ENCODE results near the gene SINHCAF.

The SINHCAF gene

DNA sequence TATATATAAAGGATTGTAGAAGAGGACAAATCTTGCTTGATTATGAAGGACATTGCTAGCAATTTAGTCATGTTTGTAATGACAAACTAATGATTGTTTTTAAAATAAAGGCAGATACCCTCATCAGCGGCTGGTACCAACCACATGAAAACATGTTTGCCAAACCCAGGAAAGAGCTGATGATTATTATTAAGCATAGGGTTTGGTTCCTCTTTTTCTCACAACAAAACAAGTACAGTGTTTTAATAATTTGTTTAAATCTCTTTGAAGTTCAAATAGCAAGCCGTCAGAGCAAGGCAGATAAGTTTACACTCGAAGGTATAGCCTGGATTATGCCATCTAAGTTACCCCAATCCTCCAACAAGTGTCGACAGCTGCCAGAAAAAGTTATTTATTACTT lies 5.3 kb upstream of the SINHCAF start:
- DNase-seq, result no peak

DNA sequence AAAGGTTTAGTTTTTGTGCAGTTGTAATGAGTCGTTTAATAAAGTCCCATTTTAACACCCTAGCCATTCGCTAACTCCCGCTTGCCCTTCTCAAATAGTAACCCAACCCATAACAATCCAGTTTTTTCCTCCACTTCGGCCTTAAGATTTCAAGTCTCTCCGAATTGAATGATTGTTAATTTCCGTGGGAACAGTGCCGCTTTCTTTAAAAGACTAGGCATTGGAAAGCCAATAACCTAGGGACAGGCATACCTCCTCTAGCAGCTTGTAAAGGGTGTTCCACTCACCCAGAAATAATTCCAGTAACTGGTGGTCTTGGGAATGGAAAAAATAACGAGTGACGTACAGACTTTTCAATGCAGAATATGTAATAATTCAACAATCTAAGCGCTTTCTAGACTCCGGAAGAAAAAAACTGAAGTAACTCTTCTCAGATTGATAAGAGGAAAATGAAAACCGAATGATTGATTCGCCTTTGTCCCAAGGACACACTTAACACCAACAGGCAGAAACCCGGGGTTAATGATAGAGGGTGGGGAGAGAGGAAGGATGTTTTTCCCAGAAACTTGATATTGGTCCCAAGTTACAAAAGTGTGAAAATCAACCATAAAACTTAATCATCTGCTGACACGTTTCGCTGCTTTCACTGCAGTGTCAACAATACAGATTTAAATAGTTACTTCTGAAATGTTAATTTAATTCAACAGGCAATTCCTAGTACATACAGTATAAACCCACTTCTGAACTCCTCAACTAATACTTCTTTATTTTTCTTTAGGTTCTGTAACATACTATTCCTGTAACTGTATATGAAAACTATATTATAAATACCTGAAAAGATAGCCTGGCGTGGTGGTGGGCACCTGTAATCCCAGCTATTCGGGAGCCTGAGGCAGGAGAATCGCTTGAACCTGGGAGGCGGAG lies 1.0 kb upstream of the SINHCAF start:
- DNase-seq, result no peak

DNA sequence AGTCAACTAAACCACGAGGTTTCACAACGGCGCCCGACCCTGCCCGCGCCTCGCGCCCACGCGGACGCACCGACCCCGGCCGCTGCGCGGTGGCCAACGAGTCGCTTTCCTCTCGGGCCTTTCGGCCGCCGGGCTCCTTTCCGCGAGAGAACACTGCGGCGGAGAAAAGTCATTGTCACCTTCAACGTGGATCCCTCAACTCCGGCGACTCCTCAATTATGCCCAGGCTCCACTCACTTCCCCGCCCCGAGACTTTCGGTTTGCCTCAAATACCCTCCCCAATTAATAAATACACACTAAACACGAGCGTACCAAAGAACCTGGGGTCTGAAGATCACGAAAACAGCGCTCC lies 450 bp downstream of the SINHCAF start:
- DNase-seq, result no peak

DNA sequence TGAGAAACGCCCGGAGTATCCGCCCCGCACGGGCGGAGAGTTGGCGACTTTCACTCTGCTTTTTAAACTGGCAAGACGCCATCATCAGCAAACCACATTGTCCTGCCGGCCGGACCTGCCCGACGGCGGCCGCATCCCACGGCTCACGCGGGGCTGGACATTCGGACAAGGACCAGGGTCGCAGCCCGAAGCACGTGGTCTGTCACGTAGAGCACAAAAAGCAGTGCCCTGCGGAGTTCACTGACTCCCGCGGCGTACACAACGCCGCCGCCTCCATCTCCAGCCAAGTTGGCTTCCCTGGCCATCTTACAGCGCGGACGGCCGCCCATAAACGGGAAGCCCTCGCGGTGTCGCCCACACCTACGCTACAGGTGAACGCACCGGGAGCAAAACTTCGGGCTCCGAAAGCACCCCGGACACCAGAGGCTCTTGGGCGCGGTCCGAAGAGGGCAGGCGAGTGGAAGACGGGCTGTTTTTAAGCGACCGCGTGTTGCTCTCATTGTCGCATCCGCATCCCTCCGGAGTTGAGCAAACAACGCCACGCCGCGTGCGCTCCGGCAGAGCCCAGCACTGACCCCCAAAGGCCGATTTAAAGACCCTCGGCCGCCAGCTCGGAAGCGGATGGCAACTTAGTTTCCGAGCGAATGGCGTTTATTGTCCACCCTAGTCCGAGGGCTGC lies 966 bp downstream of the SINHCAF start:
- peak in 1 of 2 experiments; percentile 44 for DNase-seq

DNA sequence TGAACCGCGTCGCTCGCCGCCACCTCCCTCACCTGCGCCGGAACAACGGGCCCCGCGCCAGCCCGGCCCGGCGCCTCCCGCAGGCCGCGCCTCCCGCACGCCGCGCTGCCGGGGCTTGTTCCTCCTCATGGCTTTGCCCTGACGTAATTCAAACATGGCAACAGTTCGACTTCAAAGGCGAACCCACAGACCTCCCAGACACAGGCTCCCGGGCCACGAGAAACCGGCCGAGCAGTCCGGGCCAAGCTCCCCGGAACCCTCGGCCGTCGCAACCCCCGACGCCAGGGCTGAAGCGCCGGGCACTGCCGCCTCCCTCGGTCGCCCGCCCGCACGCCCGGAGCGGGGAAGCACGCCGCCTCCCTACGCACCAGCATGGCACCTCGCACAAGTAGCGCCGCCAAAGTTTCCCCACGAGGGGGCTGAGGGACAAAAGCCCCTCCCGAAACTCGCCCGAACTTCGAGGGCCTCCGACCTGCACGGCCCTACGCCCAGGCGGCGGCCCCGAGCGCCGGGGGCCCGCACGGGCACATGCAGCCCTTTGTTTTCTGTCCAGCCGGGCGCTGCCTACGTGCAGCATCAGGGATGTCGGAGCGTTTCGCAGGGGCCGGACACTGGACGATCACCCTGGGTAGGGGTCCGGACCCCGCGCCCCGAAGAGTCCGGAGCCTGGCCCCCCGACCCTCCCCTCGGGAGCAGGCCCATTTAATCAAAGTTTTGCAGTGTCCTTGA lies 1.7 kb downstream of the SINHCAF start:
- DNase-seq, result no peak

DNA sequence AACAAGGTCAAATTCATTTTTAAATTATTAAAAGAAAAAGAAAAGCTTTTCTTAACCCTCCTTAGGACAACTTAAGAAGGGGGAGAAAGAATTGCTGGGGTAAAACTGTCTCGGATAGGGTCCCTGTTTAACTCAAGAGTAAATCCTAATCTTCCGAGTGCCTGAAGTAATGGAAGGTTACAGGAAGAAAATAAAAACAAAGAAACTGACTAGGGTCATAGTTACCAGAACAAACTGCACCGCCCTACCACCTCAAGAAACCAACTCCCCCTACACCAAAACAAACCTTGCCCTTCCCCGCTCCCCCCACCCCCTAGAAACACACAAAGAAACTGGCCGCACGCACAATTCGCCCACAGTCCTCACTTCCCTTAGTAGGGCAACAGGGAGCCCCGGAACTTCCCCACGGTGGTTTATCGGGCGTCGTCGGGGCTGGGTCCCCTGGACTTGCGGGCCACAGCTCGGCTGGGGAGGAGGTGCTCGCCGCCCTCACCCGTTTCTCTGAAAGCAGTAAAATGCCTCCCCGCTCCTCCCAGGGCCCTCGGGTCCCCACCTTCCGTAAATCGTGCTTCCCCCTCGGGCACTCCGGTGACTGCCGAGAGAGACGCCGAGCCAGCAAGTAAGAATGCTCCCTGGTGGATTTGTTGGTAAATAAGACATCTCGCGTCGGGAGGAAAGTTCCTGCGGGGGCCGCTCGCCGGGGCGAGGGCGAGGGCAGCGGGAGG lies 2.4 kb downstream of the SINHCAF start:
- no peak for DNase-seq

DNA sequence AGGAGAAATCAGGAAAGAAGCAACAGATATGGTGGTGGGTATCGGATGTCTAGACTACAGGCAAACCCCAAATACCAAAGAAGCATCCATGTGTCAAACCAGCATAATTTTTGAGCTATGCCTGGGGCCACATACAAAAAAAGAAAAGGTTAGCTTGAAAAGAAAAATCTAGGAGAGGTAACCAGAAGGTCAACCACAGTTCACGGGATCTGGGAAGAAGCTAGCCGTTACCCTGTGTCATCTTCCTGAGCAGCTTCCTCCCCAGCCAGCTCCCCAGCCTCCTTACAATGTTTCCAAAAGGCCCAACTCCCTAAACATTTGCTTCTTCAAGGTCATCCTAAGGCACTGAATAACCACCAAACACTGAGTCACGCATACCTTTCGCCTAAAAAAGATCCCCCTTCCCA lies 3.1 kb downstream of the SINHCAF start:
- DNase-seq, result no peak

DNA sequence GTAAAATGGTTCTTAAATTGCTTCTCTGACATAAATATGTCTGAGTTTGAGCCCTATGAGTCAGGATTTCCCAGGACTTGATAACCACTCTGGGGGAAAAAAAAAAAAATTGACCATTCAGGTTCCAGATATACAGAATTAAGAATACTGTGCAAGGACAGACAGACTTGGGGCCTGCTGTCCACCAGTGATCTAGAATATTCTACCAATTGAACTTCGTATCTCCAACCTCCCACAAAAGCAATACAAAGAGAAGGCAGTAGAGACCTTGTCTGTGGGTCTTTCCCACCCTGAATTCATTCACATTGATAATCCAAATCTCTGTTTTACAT lies 4.1 kb downstream of the SINHCAF start:
- DNase-seq, result no peak

DNA sequence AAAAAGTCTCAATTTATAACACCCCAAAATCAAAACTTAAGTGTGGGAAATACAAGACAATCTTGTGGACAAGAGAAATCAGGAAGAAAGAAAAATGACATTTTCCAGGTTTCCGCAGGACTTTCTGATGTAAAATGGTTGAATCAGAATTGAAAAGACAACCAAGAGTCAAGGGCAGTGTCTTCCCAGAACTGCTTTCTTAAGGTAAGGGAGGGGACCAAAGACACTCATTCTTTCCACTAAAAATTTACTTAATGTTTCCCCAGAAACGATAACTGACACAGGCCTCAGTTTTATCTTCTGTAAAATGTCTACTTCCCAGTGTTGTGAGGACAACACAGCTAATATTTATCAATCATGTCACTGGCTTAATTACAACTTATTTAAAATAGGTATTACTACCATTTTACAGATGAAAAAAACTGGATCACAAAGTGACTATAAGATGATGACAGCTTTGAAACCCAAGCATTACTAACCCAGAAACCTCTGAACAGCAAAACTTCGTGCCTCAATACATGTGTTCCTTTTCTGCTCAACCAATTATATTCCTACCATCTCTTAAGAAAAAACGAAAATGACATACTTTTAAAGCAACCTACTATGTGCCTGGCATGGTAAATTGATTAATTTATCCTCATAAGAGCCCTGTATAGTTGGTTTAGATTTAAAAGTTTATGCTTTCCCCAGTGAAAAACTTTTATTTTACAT lies 4.6 kb downstream of the SINHCAF start:
- DNase-seq, result no peak

DNA sequence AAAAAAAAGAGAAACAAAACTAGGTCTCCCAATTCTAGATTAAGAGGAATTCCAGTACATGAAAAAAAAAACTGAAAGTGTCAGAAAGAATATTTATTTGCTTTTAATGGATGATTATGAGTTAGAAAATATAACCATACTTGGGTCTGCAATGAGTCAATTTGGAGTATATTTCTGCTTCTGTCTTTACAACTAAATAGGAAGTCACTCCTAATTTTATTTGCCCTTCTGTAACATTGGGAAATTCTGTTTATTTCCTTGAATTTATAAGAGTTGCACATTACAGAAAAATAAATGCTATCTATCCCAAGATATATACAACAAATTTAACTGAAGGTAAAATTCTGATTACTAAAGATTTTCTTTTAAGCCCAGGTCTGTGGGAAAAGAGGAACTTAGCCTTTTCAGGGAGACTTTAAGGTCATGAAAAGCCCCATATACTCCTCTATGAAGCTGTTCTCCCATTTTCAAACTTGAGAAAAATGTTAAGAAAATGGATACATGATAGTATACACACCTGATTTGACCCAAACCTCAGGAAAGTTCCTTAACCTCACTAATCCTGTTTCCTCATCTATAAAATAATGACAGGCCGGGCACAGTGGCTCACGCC lies 7.2 kb downstream of the SINHCAF start:
- DNase-seq, result no peak

DNA sequence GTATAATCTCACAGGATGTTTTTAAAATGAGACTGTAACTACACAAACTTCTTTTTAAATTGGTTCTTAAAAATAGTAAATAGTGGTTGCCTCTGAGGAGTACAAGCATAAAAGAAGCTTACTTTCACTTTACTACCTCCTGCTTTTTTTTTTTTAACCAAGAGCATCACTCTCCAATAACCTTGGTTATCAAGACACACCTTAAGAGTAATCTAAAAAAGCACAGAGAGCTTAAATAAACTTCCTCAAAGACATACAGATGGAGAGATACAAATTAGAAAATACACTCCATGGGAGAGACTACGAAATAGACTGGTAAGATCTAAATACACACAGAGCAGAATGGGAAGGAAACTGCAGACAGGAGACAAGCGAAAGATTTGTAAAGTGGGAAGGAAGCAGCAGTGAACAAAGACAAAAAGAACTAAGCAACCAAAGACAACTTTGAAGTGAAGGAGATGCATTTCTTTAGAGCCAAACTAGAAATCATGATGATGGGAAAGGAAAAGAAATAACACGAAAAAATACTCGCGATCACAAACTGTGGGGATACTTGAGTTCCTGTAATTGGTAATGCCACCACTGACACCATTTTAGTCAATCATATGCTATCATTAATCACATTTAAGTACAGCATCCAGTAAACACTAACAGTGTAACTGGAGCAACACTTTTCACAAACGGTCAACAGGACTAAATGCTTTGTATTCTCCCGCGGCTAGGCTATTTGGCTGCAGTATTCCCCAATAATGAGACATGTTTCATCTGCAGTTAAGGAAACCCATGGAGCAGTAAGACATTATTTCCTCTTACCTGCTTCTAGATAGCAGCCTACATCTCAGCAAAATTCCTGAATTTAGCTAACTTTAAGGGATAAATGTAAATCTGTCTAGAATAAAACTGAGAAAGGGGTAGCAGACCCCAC lies 8.2 kb downstream of the SINHCAF start:
- no peak for DNase-seq

DNA sequence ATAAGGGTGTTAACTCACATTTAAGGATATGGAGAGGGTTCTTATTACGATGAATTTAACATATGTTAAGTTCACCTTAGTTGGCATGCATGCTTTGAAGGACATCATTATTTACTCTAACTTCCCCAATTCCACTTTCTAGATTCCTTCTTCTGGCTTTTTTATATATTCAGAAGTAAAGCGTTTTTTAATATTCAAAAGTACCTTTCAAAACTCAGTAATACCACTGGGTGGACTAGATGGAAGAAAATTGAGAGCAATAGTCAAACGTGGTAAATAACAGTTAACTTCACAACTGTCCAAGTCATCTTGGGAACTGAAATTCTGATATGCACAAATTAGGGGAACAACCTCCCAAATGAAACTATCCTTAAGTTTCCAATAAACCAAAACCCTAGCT lies 9.1 kb downstream of the SINHCAF start:
- DNase-seq, result no peak

DNA sequence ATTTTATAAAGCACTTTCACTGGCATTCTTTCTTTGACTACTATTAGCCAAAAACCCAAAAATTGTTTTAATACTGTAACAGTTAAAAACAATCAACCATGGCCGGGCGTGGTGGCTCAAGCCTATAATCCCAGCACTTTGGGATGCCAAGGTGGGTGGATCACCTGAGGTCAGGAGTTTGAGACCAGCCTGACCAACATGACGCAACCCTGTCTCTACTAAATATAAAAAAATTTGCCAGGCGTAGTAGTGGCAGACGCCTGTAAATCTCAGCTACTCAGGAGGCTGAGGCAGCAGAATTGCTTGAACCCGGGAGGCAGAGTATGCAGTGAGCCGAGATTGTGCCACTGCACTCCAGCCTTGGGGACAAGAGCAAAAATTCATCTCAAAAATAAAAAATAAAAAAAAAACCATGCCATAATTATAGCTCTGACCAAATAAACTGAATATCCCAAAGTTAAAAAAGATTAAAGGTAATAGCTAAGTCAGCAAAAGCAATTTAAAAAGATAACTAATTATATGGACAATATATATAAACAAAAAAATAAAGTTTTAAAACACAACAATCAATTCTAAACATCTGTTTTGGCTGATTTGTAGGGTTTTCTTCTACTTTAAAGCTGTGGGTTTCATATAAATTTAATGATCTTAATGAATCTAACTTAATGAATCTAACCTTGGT lies 10.0 kb downstream of the SINHCAF start:
- DNase-seq, result no peak

DNA sequence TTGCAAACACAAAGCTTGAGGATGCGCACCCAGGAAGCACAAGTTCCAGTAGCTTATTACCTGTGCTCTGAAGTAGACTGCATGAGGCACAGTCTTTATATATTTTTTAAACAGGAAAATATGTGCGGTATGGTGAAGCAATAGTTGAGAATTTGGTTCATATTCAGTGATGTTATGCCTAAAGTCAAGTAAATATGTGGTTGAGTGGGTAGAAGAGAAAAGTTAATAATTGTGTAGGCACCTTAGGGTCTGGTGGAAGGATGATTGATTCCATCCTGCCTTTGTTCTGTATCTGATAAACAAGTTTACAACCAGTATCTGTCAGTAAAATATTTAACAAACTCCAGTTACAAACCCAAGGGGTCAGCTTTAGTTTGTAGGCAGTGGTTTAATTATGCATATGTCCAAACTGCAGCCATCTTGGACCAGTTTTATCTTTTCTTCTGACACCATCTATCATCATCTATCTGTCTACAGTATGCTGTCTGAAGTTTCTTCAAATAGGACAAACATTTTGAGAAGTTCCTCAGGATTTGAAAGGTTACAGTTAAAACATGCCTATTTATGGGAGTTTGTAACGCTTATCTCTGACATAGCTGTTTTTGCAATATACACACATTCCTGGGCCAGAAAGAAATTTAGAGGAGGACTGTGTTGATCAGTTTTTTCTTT lies 10.8 kb downstream of the SINHCAF start:
- no peak for DNase-seq

DNA sequence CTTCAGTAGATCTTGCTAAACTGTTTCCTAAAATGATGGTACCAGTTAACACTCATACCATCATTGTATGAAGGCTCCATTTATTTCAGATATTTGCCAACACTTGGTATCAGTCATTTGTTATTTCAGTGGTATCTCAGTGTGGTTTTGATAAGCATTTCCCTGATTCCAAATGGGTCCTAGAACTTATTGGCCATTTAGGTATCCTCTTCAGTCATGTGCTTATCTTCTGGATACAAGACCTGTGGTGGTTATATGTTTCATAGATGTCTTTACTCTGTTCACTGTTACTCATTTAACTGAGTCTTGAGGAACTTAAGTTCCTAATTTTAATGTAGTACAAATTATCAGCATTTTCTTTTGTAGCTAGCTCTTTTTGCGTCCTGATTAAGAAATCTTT lies 13.5 kb downstream of the SINHCAF start:
- no peak for DNase-seq

DNA sequence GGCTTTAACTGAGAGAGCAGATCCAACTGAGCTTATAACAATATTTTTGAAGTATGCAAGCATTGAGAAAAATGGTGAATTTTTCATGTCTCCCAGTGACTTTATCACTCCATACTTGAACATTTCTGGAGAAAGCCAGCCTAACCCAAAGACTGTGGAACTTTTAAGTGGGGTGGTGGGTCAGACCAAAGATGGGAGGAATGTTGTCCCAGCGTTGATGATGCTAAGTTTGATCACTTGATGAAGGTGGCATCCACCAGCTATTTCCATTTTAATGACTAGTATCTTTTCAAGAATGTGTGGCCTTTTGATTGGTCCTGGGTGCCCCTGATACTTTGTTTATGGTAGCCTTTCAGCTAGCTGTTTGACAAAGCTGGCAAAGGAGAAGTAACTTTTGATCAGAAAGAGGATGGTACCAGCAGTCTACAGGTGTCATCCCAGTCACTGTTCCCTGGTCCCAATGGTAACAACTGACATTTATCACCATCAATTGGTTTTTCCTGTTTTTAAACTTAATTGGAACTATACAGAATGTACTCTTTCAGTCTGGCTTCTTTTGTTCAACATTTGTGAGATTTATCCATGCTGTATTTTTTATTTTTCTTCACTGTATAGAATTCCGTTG lies 14.2 kb downstream of the SINHCAF start:
- no peak for DNase-seq

DNA sequence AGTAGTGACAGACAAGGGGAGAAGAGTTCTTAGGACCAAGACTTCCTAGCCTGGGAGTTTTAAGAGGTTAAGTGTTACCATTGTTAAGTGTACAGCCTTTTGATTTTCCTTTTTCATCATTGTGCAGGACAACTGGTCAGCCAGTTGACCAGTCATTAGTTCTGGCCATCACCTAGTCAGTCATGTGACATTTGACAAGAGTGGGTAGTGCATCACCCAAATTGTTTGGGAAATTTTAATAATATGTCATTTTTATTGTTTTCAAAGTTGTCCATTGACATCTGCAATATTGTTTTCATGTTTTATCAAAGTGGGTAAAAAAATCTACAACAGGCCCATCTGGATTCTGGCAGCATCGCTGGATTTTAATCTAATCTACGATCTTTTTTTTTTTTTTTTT lies 15.5 kb downstream of the SINHCAF start:
- DNase-seq, result no peak

DNA sequence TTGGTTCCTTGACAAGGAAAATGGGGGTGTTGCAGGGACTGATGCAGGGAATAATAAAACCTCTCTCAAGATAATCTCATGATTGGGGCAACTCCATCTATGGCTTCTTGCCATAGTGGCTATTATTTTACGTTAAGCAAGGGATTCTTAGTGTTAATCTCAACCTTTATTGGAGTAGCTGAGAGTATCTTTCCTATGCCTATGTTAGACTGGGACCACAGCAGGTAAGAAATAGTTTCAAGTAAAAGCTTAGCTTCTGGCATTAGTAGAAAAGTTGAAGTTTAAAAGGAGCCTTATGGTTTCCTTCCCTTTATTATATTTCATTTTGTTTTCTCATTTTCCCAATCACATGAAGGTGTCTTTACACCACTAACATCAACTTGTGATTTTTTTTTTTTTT lies 16.7 kb downstream of the SINHCAF start:
- DNase-seq, result no peak

DNA sequence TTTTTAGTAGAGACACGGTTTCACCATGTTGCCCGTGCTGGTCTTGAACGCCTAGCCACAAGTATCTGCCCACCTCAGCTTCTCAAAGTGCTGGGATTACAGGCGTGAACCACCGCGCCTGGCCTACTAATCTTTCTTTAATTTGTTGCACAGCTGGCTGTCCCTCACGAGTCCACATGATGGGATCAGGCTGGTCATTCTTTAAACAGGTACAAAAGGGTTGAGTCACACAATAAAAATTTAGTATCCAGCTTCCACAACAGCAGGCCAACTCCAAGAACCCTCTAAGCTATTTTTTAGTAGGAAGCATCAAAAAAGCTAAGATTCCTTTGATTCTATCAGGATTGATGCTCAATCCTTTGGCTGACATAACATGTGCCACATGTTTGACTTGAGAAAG lies 17.8 kb downstream of the SINHCAF start:
- DNase-seq, result no peak
